Transverse colon (tissue), 4 donors: Measurements from ENCODE around the gene C12orf42. TPM values are rescaled to one million over a fixed set of nuclear protein-coding genes. Genes with fewer than 3 reads are reported as not detected.

Experiments
- DNase-seq: peaks from one replicate; pipeline ENCODE4 v3.0.0-alpha.2; 2019
- H3K27ac ChIP-seq, 4 donors: fragments of 200-600 bp; sonication (generic); 2 replicates each; pipeline ENCODE4 v1.5.1; 2016 to 2018; ENCODE audit warnings: inconsistent platforms in 4 of 4
- H3K27me3 ChIP-seq: fragments of 200-600 bp; sonication (generic); 2 replicates; pipeline ENCODE4 v1.5.1; 2017; ENCODE audit warnings: inconsistent platforms
- H3K36me3 ChIP-seq, 4 donors: fragments of 200-600 bp; sonication (generic); 2 replicates each; pipeline ENCODE4 v1.5.1; 2017 to 2019; ENCODE audit warnings: inconsistent platforms in 4 of 4
- H3K4me1 ChIP-seq, 4 donors: fragments of 200-600 bp; sonication (generic); 2 replicates each; pipeline ENCODE4 v1.5.1; 2017 to 2020; ENCODE audit warnings: inconsistent platforms in 4 of 4
- H3K4me3 ChIP-seq, 4 donors: fragments of 200-600 bp; sonication (generic); 1 replicate in 1 of 4; 2 replicates in 3 of 4; pipeline versions ENCODE4 v1.5.1 to v1.6.1; 2017 to 2019; ENCODE audit warnings: inconsistent platforms in 4 of 4
- H3K9me3 ChIP-seq, 2 donors: fragments of 200-600 bp; sonication (generic); 2 replicates each; pipeline ENCODE4 v1.5.1; 2017 to 2019; ENCODE audit warnings: inconsistent platforms in 2 of 2
- EP300 ChIP-seq: sonication (generic); formaldehyde crosslinking; IDR thresholded peaks from one replicate; pipeline ENCODE4 v1.6.1; 2017; ENCODE audit warnings: antibody characterized with exemption, low read depth
- POLR2A ChIP-seq: fragments of 450-650 bp; IDR thresholded peaks from one replicate; pipeline ENCODE4 v1.6.1; 2016; ENCODE audit warnings: antibody characterized with exemption, mild to moderate bottlenecking, moderate library complexity
- POLR2AphosphoS5 ChIP-seq, 3 donors: sonication (generic); formaldehyde crosslinking; IDR thresholded peaks; one replicate each; pipeline ENCODE4 v1.6.1; 2016; ENCODE audit warnings: antibody characterized with exemption in 3 of 3
- WGBS, 2 donors: methylation state at CpG; one replicate each; pipeline ENCODE4 v1.1.5; 2018; ENCODE audit warnings: low coverage in 1 of 2; 5-methylcytosine and 5-hydroxymethylcytosine counted together
- in situ Hi-C, 4 donors: fragments of 200-750 bp; cut with MboI; loops; one replicate each; pipeline versions ENCODE4 v1.15.0 to v1.15.1; 2017; ENCODE audit warnings: low sequenced_read_pairs in 3 of 4, low pct_ligation_motif_present in 1 of 4, low pct_unique_long_range_greater_than_20kb in 1 of 4
- intact Hi-C: fragments of 100-400 bp; cut with DNase I; formaldehyde crosslinking; loops from one replicate; pipeline ENCODE4 v1.15.1; 2023; ENCODE audit warnings: low total_unique reads
- total RNA-seq, 4 donors: library from RNA; depleted of rRNA; stranded (reverse); fragments of >200 nt; gene quantifications; one replicate each; pipeline ENCODE4 v1.1.0, GENCODE V29; 2016
- TF ChIP-seq, protein P1 (sequence below), 5 experiments: fragments of 200-600 bp in 3 of 5; fragments of 450-650 bp in 2 of 5; sonication (generic) in 3 of 5; IDR thresholded peaks; 1 replicate in 2 of 5; 2 replicates in 3 of 5; pipeline ENCODE4 v1.5.1; 2016 to 2017; ENCODE audit warnings: antibody characterized with exemption in 5 of 5, inconsistent platforms in 3 of 5, mild to moderate bottlenecking in 2 of 5, moderate library complexity in 1 of 5

C12orf42 gene
- total RNA-seq, 4 donors from 2014 or later, result 0.79 to 43.4 TPM; not detected in 2

DNA sequence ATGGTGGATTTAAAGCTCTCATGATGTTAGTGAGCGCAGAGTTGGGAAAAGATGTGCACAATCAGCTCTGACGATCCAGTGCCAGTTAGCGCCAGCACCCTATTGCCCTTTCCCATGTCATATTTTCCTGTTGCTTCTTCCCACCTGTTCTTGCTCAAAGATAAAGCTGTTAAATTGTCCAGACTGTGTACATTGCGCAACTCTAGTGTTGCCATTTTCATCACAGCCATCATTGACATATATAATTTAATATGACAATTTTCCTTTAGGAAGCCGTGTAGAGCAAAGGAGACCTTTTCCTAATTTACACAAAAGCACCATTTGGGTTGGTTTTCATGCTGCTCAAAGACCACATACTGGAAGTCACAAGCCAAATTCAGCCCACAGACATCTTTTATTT, 5.7 kb upstream of the C12orf42 start:
- in situ Hi-C loops, result no loop called here
- 77 to 88% methylated on average over 4 to 5 of the region's 5 CpGs for WGBS, 2 donors
- H3K27ac ChIP-seq, result no peak overlapping the region

DNA sequence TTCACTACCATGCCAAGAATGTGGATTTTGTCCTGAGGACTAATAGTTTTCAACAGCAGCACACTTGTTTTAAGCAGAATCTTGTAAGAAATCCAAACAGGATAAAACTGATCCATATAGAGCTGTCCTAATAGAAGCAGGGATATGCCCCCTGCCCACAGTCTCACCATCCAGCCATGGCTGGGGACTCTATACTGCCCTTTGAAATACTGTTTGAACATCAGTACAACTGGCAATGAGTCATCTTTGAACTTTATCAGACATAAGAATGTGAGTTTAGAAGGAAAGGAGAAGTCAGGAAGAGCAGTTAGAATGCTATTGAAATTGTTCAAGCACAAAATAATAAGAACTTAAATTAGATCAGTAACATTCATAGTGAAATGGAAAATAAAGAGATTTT, 3.8 kb upstream of the C12orf42 start:
- in situ Hi-C loops, result no loop called here

More for the DNA sequence above, 5.7 kb upstream of the C12orf42 start:
- Histone ChIP-seq H3K27me3 (peaks cover 10% of the 10 kb centered on the region), H3K4me3 (no peak overlapping the region), H3K4me1 (no peaks in the 10 kb centered on the region), H3K36me3 (no peaks in the 10 kb centered on the region), H3K9me3 (no peaks in the 10 kb centered on the region)
- no peak for TF ChIP-seq POLR2AphosphoS5 (IDR thresholded peaks at IDR 0.05)
- TF ChIP-seq, protein P1, sequence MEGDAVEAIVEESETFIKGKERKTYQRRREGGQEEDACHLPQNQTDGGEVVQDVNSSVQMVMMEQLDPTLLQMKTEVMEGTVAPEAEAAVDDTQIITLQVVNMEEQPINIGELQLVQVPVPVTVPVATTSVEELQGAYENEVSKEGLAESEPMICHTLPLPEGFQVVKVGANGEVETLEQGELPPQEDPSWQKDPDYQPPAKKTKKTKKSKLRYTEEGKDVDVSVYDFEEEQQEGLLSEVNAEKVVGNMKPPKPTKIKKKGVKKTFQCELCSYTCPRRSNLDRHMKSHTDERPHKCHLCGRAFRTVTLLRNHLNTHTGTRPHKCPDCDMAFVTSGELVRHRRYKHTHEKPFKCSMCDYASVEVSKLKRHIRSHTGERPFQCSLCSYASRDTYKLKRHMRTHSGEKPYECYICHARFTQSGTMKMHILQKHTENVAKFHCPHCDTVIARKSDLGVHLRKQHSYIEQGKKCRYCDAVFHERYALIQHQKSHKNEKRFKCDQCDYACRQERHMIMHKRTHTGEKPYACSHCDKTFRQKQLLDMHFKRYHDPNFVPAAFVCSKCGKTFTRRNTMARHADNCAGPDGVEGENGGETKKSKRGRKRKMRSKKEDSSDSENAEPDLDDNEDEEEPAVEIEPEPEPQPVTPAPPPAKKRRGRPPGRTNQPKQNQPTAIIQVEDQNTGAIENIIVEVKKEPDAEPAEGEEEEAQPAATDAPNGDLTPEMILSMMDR (IDR thresholded peaks at IDR 0.05), result no peak
- TF ChIP-seq EP300, result no peak
- TF ChIP-seq POLR2A, result no peak
- intact Hi-C loops, result no loop called here
- no peak for DNase-seq

DNA sequence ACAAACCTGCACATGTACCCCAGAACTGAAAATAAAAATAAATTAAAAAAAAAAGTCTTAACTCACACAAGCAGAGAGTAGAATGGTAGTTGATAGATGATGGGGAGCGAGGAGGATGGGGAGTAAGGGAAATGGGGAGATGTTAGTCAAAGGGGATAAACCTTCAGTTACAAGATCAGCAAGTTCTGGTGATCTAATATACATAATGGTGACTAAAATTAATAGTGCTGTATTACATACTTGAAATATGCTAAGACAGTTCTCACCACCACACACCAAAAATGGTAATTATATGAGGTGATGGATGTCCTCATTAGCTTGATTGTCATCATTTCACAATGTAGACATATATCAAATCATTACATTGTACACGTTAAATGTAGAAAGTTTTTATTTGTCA, 3.2 kb upstream of the C12orf42 start:
- Histone ChIP-seq H3K36me3 (no peaks in the 10 kb centered on the region), H3K27me3 (peaks cover 34% of the 10 kb centered on the region), H3K4me3 (no peak overlapping the region), H3K9me3 (no peaks in the 10 kb centered on the region), H3K27ac (no peak overlapping the region), H3K4me1 (peaks cover 0 to 12% (median 9%) of the 10 kb centered on the region in 4 donors)
- in situ Hi-C loops (no loop called here), intact Hi-C loops (no loop called here)
- no peak for DNase-seq
- TF ChIP-seq, protein P1 (IDR thresholded peaks at IDR 0.05), result no peak
- TF ChIP-seq POLR2A (no peak), EP300 (no peak), POLR2AphosphoS5 (IDR thresholded peaks at IDR 0.05) (no peak)
- 79 to 81% methylated on average over 2 of the region's 2 CpGs for WGBS, 2 donors

More for the DNA sequence above, 3.8 kb upstream of the C12orf42 start:
- Histone ChIP-seq H3K9me3 (no peaks in the 10 kb centered on the region), H3K4me1 (peaks cover 0 to 12% (median 9%) of the 10 kb centered on the region in 4 donors), H3K36me3 (no peaks in the 10 kb centered on the region), H3K4me3 (no peak overlapping the region), H3K27me3 (peaks cover 28% of the 10 kb centered on the region), H3K27ac (no peak overlapping the region)
- TF ChIP-seq POLR2A (no peak), POLR2AphosphoS5 (IDR thresholded peaks at IDR 0.05) (no peak), EP300 (no peak)
- TF ChIP-seq, protein P1 (IDR thresholded peaks at IDR 0.05), result no peak
- intact Hi-C loops, result no loop called here
- no peak for DNase-seq

- Histone ChIP-seq H3K4me1 (peaks cover 0 to 12% (median 9%) of the 10 kb centered on the region in 4 donors), H3K27me3 (peaks cover 42% of the 10 kb centered on the region), H3K9me3 (no peaks in the 10 kb centered on the region), H3K36me3 (no peaks in the 10 kb centered on the region), H3K27ac (no peak overlapping the region), H3K4me3 (peak overlapping the region in 3 of 4 donors; percentile 19 to 41 (median 37))
- intact Hi-C loops, result no loop called here
- no peak for DNase-seq
- TF ChIP-seq, protein P1 (IDR thresholded peaks at IDR 0.05), result no peak
- no peak for TF ChIP-seq POLR2A
- no peak for TF ChIP-seq EP300
- TF ChIP-seq POLR2AphosphoS5 (IDR thresholded peaks at IDR 0.05), result no peak
- in situ Hi-C loops, result no loop called here
- 8 to 20% methylated on average over 7 to 18 of the region's 24 CpGs for WGBS, 2 donors
These were observed 867 bp downstream of the C12orf42 start for GRCh38 chr12:103494734-103495468.
